Adrenal gland (tissue), 12 donors: ENCODE results near the gene CLSTN1. TPM values are rescaled to one million over a fixed set of nuclear protein-coding genes. Genes with fewer than 3 reads are reported as not detected.

Source experiments
- DNase-seq, 7 donors: peaks; one replicate each; pipeline ENCODE4 v3.0.0-alpha.2; 2019 to 2020
- H3K27ac ChIP-seq, 5 donors: fragments of 200-600 bp; sonication (generic) in 4 of 5; 1 replicate in 3 of 5; 2 replicates in 2 of 5; pipeline versions ENCODE4 v1.5.1 to v1.8.0; 2016 to 2020; ENCODE audit warnings: mild to moderate bottlenecking in 1 of 5
- H3K27me3 ChIP-seq: fragments of 200-600 bp; 2 replicates; pipeline ENCODE4 v1.8.0; 2021
- H3K36me3 ChIP-seq, 2 donors: fragments of 200-600 bp; replicated peaks in 1 of 2; 1 replicate in 1 of 2; 2 replicates in 1 of 2; pipeline versions ENCODE4 v1.5.1 to v1.8.0; 2018 to 2022
- H3K4me1 ChIP-seq, 2 donors: fragments of 200-600 bp; replicated peaks in 1 of 2; 1 replicate in 1 of 2; 2 replicates in 1 of 2; pipeline versions ENCODE4 v1.5.1 to v1.8.0; 2018 to 2021
- H3K4me3 ChIP-seq, 4 donors: fragments of 200-600 bp; sonication (generic) in 3 of 4; one replicate each; pipeline ENCODE4 v1.5.1; 2016 to 2018
- H3K9me3 ChIP-seq, 3 donors: fragments of 200-600 bp; sonication (generic) in 1 of 3; replicated peaks in 1 of 3; 1 replicate in 2 of 3; 2 replicates in 1 of 3; pipeline versions ENCODE4 v1.5.1 to v1.8.0; 2016 to 2021
- POLR2A ChIP-seq, 2 donors: fragments of 450-650 bp; IDR thresholded peaks; one replicate each; pipeline ENCODE4 v1.6.1; 2017; ENCODE audit warnings: antibody characterized with exemption in 2 of 2, mild to moderate bottlenecking in 2 of 2, moderate library complexity in 1 of 2
- WGBS, 4 donors: extraction: QIAGEN DNeasy Blood & Tissue Kit in 2 of 4; methylation state at CpG; one replicate each; pipeline versions ENCODE4 v1.1.5 to v1.1.7; 2013 to 2017; 5-methylcytosine and 5-hydroxymethylcytosine counted together
- intact Hi-C, 2 donors: fragments of 100-400 bp; cut with DNase I; formaldehyde crosslinking; loops; one replicate each; pipeline versions ENCODE4 v1.14.1 to v1.15.0; 2022 to 2023
- polyA plus RNA-seq, 3 donors: library from polyadenylated mRNA; stranded (reverse); fragments of 200-250 nt in 2 of 3; fragments of 350-450 nt in 1 of 3; fragmentation: Illumina TruSeq in 1 of 3; extraction: RNeasy Lipid Tissue Mini Kit (QIAGEN cat#74804) in 1 of 3; gene quantifications; one replicate each; pipeline ENCODE4 v1.2.3, GENCODE V29; 2013 to 2014
- total RNA-seq, 9 donors: library from RNA; depleted of rRNA in 4 of 9; stranded (reverse); fragments of >200 nt in 4 of 9; fragments of 120-200 nt in 1 of 9; fragmentation: NEBNext Ultra II Directional in 1 of 9; extraction: Animal tissue kit (Norgen Biotek cat#: 25700) in 1 of 9; gene quantifications; one replicate each; pipeline versions ENCODE4 v1.1.0 to v1.2.4, GENCODE V29; 2013 to 2023
- TF ChIP-seq, protein P1 (sequence below), 6 experiments: fragments of 450-650 bp in 4 of 6; fragments of 200-600 bp in 2 of 6; sonication (generic) in 1 of 6; IDR thresholded peaks; 1 replicate in 5 of 6; 2 replicates in 1 of 6; pipeline versions ENCODE4 v1.5.1 to v1.8.0; 2016 to 2021; ENCODE audit warnings: antibody characterized with exemption in 6 of 6, mild to moderate bottlenecking in 2 of 6, moderate library complexity in 1 of 6
- donor health status: healthy with polysubstance abuse.
- donor health status: Bipolar disorder and iron deficiency.
- donor health status: DM: yes; HTN: yes; CAD: no.
- donor health status: DM: no; HTN: no; CAD: no.
- donor health status: DM: no; HTN: no; CAD: no.
- donor health status: DM: yes; HTN: yes; CAD: no.

Gene CLSTN1
- total and polyA plus RNA-seq, 12 donors = 48.8 to 106 (median 77.9) TPM

- DNase-seq = no peak
- TF ChIP-seq, protein P1, sequence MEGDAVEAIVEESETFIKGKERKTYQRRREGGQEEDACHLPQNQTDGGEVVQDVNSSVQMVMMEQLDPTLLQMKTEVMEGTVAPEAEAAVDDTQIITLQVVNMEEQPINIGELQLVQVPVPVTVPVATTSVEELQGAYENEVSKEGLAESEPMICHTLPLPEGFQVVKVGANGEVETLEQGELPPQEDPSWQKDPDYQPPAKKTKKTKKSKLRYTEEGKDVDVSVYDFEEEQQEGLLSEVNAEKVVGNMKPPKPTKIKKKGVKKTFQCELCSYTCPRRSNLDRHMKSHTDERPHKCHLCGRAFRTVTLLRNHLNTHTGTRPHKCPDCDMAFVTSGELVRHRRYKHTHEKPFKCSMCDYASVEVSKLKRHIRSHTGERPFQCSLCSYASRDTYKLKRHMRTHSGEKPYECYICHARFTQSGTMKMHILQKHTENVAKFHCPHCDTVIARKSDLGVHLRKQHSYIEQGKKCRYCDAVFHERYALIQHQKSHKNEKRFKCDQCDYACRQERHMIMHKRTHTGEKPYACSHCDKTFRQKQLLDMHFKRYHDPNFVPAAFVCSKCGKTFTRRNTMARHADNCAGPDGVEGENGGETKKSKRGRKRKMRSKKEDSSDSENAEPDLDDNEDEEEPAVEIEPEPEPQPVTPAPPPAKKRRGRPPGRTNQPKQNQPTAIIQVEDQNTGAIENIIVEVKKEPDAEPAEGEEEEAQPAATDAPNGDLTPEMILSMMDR (IDR thresholded peaks at IDR 0.05) = no peak
- no peak for TF ChIP-seq POLR2A (IDR thresholded peaks at IDR 0.05)
- Histone ChIP-seq H3K9me3 (no peaks in the 10 kb centered on the region), H3K4me1 (no peaks in the 10 kb centered on the region), H3K36me3 (peaks cover 0 to 58% of the 10 kb centered on the region in 2 donors), H3K4me3 (no peak overlapping the region), H3K27me3 (no peaks in the 10 kb centered on the region), H3K27ac (no peak overlapping the region)
- WGBS, 4 donors = 96 to 98% (median 97%) methylated on average over 25 to 28 of the region's 28 CpGs
- intact Hi-C loops = no loop called here
These were observed 79.5 kb downstream of the CLSTN1 start for GRCh38 chr1:9744106-9744799.

DNA sequence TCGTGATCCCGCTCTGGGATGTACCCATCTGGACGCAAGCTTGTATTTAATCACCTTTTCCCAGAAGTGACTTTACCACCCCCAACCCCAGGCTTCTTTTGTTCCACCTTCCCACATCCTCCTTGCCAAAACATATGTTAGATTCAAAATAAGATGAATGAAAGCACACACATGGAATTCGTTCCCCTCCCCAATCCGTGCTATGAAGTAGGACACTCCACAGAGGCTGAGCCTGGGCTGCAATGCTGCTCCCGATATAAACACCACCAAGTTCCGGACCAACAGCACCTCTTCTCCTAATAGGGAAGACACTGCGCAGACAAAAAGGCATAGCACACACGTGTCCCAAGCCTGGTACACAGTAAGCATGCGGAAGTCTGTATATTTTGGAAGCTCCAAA is 86.1 kb downstream of the CLSTN1 start:
- no peak for TF ChIP-seq POLR2A (IDR thresholded peaks at IDR 0.05)
- TF ChIP-seq, protein P1 (IDR thresholded peaks at IDR 0.05) = no peak
- intact Hi-C loops = no loop called here

DNA sequence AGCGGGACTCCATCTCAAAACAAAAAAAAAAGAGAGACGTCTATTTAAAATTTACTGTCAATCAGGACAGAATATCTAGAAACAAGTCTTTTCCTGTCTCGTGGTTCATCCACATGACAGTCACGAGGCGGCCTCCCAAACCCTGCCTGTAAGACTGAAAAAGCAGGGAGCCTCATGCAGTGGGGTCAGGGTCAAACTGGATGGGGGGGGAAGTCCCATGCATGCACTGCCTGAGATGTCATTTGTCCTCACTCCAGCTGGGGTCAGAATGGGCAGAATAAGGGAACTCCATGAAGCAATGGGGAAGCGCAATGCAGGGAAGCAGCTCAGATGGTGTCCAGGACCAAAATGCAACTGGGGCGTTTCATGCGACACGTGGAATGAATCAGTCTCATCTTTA is 86.7 kb downstream of the CLSTN1 start:
- WGBS, 4 donors = 70 to 76% (median 73%) methylated on average over 9 of the region's 9 CpGs
- H3K9me3 ChIP-seq = no peaks in the 10 kb centered on the region
- H3K27me3 ChIP-seq = no peaks in the 10 kb centered on the region
- intact Hi-C loops = no loop called here
- H3K4me3 ChIP-seq = no peak overlapping the region
- TF ChIP-seq POLR2A (IDR thresholded peaks at IDR 0.05) = no peak
- TF ChIP-seq, protein P1 (IDR thresholded peaks at IDR 0.05) = no peak
- H3K27ac ChIP-seq = no peak overlapping the region
- DNase-seq = peak in 4 of 7 donors; percentile 46 to 61 (median 54)
- peaks cover 0 to 79% of the 10 kb centered on the region in 2 donors for H3K36me3 ChIP-seq
- no peaks in the 10 kb centered on the region for H3K4me1 ChIP-seq

More for the DNA sequence above, 86.1 kb downstream of the CLSTN1 start:
- Histone ChIP-seq H3K27me3 (no peaks in the 10 kb centered on the region), H3K36me3 (peaks cover 0 to 79% of the 10 kb centered on the region in 2 donors), H3K27ac (no peak overlapping the region), H3K4me3 (no peak overlapping the region), H3K4me1 (no peaks in the 10 kb centered on the region), H3K9me3 (no peaks in the 10 kb centered on the region)
- 92 to 94% (median 94%) methylated on average over 9 to 10 of the region's 10 CpGs for WGBS, 4 donors
- no peak for DNase-seq

GRCh38 chr1:9736241-9736640 is 87.5 kb downstream of the CLSTN1 start:
- DNase-seq = no peak
- H3K36me3 ChIP-seq = peaks cover 0 to 79% of the 10 kb centered on the region in 2 donors

More at GRCh38 chr1:9736241-9736640, 87.5 kb downstream of the CLSTN1 start:
- Histone ChIP-seq H3K9me3 (no peaks in the 10 kb centered on the region), H3K27me3 (no peaks in the 10 kb centered on the region), H3K27ac (no peak overlapping the region), H3K4me3 (no peak overlapping the region), H3K4me1 (no peaks in the 10 kb centered on the region)
- WGBS, 4 donors = 90 to 95% (median 91%) methylated on average over 5 of the region's 5 CpGs
- no peak for TF ChIP-seq POLR2A (IDR thresholded peaks at IDR 0.05)
- TF ChIP-seq, protein P1 (IDR thresholded peaks at IDR 0.05) = no peak
- intact Hi-C loops = no loop called here
